ENCODE data around the gene BBS5. TPM values are rescaled to one million over a fixed set of nuclear protein-coding genes. Genes with fewer than 3 reads are reported as not detected.

The BBS5 gene
- total RNA-seq, 1 experiment from 2014 or later, result 4.6 TPM

GRCh38 chr2:169509298-169509885, 30.1 kb downstream of the BBS5 start, which contains the start of gene KLHL41:
Gene KLHL41, plus strand, starts transcription at chr2:169509702. Its CDS starts 77 bp downstream, at chr2:169509779.
- H2AFZ ChIP-seq (ENCODE audit: low read depth, low read length, poor library complexity, severe bottlenecking), result peak within 1 kb of the TSS; percentile 12
- POLR2A ChIA-PET, result no interaction called here
- TF ChIP-seq ZBTB33 (IDR thresholded peaks at IDR 0.05; ENCODE audit: extremely low read depth, insufficient replicate concordance, low read length) (no peak), SIN3A (IDR thresholded peaks at IDR 0.05; ENCODE audit: low read depth) (no peak), FOSL1 (IDR thresholded peaks at IDR 0.05; ENCODE audit: low read depth) (peak; percentile 68), JUND (IDR thresholded peaks at IDR 0.05) (peak; percentile 35; the same call in 1 of the 2 replicates), SP1 (IDR thresholded peaks at IDR 0.05; ENCODE audit: low read depth) (peak; percentile 26; the same call in 1 of the 2 replicates), SRF (IDR thresholded peaks at IDR 0.05; ENCODE audit: low read depth) (no peak)
- H3K27ac ChIP-seq (ENCODE audit: low read depth, low read length), result no peak within 1 kb of the TSS; the same call in 1 of the 2 replicates
- peaks cover 10 to 37% of the 10 kb centered on the region in 2 experiments for H3K4me1 ChIP-seq (ENCODE audit: control insufficient read depth in 1 of 2, insufficient read depth in 2 of 2, low read length in 2 of 2)
- H3K9ac ChIP-seq (ENCODE audit: low read length), result no peak within 1 kb of the TSS
- CTCF ChIA-PET, result no interaction called here
- H3K27me3 ChIP-seq (ENCODE audit: insufficient read depth, low read length), result no peaks in the 10 kb centered on the region
- RAD21 ChIA-PET (ENCODE audit: low non-redundant PET in 1 of 2, low total read pairs in 2 of 2, uncharacterized antibody in 2 of 2, unreplicated experiment in 2 of 2), result no interaction called here
- H3K36me3 ChIP-seq (ENCODE audit: control insufficient read depth in 1 of 2, insufficient read depth in 2 of 2, low read length in 2 of 2), result no peaks in the 10 kb centered on the region
- H3K79me2 ChIP-seq (ENCODE audit: insufficient read depth, low read length), result no peaks in the 10 kb centered on the region
- H3K9me3 ChIP-seq (ENCODE audit: control insufficient read depth in 1 of 2, insufficient read depth in 1 of 2, low read depth in 1 of 2, low read length in 2 of 2), result no peaks in the 10 kb centered on the region
- no peaks in the 10 kb centered on the region for H4K20me1 ChIP-seq (ENCODE audit: insufficient read depth)
- intact Hi-C loops (cut with micrococcal nuclease), result no loop called here
- H3K4me2 ChIP-seq (ENCODE audit: low read length), result peak within 1 kb of the TSS; percentile 27
- no peak within 1 kb of the TSS for H3K4me3 ChIP-seq (replicated peaks in 1 of 2; ENCODE audit: low read depth in 1 of 2, low read length in 2 of 2)
- DNase-seq (ENCODE audit: low read depth, low spot score), result no peak
- BruUV-seq (replicated peaks), result no TSS peak
- peak; percentile 57 for ATAC-seq
- no peaks in the 10 kb centered on the region for H3K9me2 ChIP-seq (ENCODE audit: insufficient read depth)

DNA sequence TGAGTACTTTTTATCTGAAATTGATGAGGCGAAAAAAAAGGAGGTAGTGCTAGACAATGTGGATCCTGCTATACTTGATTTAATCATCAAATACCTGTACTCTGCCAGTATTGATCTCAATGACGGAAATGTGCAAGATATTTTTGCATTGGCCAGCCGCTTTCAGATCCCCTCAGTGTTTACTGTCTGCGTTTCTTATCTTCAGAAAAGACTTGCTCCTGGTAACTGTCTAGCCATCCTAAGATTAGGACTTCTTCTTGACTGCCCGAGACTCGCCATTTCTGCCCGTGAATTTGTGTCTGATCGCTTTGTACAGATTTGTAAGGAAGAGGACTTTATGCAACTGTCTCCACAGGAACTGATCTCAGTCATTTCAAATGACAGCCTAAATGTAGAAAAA, 30.7 kb downstream of the BBS5 start:
- intact Hi-C loops (cut with micrococcal nuclease), result no loop called here
- peak overlapping the region; percentile 27 for H3K4me2 ChIP-seq (ENCODE audit: low read length)
- TF ChIP-seq YY1 (IDR thresholded peaks at IDR 0.05; ENCODE audit: extremely low read depth, insufficient replicate concordance, low read depth, low read length) (no peak), SP1 (IDR thresholded peaks at IDR 0.05; ENCODE audit: low read depth) (no peak), CTCF (IDR thresholded peaks at IDR 0.05 in 2 of 3, conservative IDR thresholded peaks at IDR 0.05 in 1 of 3; ENCODE audit: borderline replicate concordance in 1 of 3, insufficient read depth in 1 of 3, low read depth in 2 of 3, low read length in 2 of 3) (no peak), TCF7L2 (IDR thresholded peaks at IDR 0.05; ENCODE audit: borderline replicate concordance, extremely low read depth, insufficient read depth, insufficient read length) (no peak), RAD21 (IDR thresholded peaks at IDR 0.05; ENCODE audit: low read depth) (no peak), ZBTB33 (IDR thresholded peaks at IDR 0.05; ENCODE audit: extremely low read depth, insufficient replicate concordance, low read length) (no peak), ELF1 (IDR thresholded peaks at IDR 0.05; ENCODE audit: borderline replicate concordance, low read depth) (no peak), ZFX (IDR thresholded peaks at IDR 0.05) (no peak)
- TF ChIP-seq, protein P1, sequence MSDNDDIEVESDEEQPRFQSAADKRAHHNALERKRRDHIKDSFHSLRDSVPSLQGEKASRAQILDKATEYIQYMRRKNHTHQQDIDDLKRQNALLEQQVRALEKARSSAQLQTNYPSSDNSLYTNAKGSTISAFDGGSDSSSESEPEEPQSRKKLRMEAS (IDR thresholded peaks at IDR 0.05), result no peak

More for the DNA sequence above, 30.7 kb downstream of the BBS5 start:
- no peak overlapping the region; the same call in 1 of the 2 replicates for H3K27ac ChIP-seq (ENCODE audit: low read depth, low read length)
- DNase-seq (ENCODE audit: low read depth, low spot score) (no peak), ATAC-seq (no peak)
- H2AFZ ChIP-seq (ENCODE audit: low read depth, low read length, poor library complexity, severe bottlenecking), result peak overlapping the region; percentile 12
- RAD21 ChIA-PET (ENCODE audit: low non-redundant PET in 1 of 2, low total read pairs in 2 of 2, uncharacterized antibody in 2 of 2, unreplicated experiment in 2 of 2), result no interaction called here
- POLR2A ChIA-PET, result no interaction called here
- no peaks in the 10 kb centered on the region for H4K20me1 ChIP-seq (ENCODE audit: insufficient read depth)
- peaks cover 10 to 37% of the 10 kb centered on the region in 2 experiments for H3K4me1 ChIP-seq (ENCODE audit: control insufficient read depth in 1 of 2, insufficient read depth in 2 of 2, low read length in 2 of 2)
- no peaks in the 10 kb centered on the region for H3K79me2 ChIP-seq (ENCODE audit: insufficient read depth, low read length)
- no peak overlapping the region for H3K4me3 ChIP-seq (replicated peaks in 1 of 2; ENCODE audit: low read depth in 1 of 2, low read length in 2 of 2)
- BruUV-seq (replicated peaks), result no TSS peak
- H3K9me2 ChIP-seq (ENCODE audit: insufficient read depth), result no peaks in the 10 kb centered on the region
- no peaks in the 10 kb centered on the region for H3K9me3 ChIP-seq (ENCODE audit: control insufficient read depth in 1 of 2, insufficient read depth in 1 of 2, low read depth in 1 of 2, low read length in 2 of 2)
- CTCF ChIA-PET, result no interaction called here
- H3K27me3 ChIP-seq (ENCODE audit: insufficient read depth, low read length), result no peaks in the 10 kb centered on the region
- H3K36me3 ChIP-seq (ENCODE audit: control insufficient read depth in 1 of 2, insufficient read depth in 2 of 2, low read length in 2 of 2), result no peaks in the 10 kb centered on the region
- no peak overlapping the region for H3K9ac ChIP-seq (ENCODE audit: low read length)

Measured in HCT116 (cell line).